C4-2B (cell line): ENCODE measurements around the gene NDFIP1.

Source experiments
- CTCF ChIP-seq: fragments of 450-650 bp; conservative IDR thresholded peaks from 2 replicates; pipeline ENCODE4 v1.5.1; 2017; ENCODE audit warnings: mild to moderate bottlenecking
- ZFX ChIP-seq: fragments of 450-650 bp; IDR thresholded peaks from 2 replicates; pipeline ENCODE4 v1.6.1; 2017

GRCh38 chr5:142072488-142072887, 36.1 kb upstream of the NDFIP1 start:
- TF ChIP-seq CTCF: no peak
- TF ChIP-seq ZFX: no peak
